Lower lobe of right lung (tissue), 2 donors: Measurements from ENCODE around the gene MARVELD3. TPM values are rescaled to one million over a fixed set of nuclear protein-coding genes. Genes with fewer than 3 reads are reported as not detected.

Experiments used
- ATAC-seq, 2 donors: fragments of 200-7000 bp; cut with Tn5 transposase; one replicate each; pipeline ENCODE4 v1.9.1; 2020 to 2022; ENCODE audit warnings: mild to moderate bottlenecking in 2 of 2, moderate library complexity in 2 of 2
- DNase-seq: peaks from one replicate; pipeline ENCODE4 v3.0.0-alpha.2; 2020
- H3K27ac ChIP-seq: fragments of 200-600 bp; one replicate; pipeline ENCODE4 v1.8.0; 2022
- H3K27me3 ChIP-seq: fragments of 200-600 bp; one replicate; pipeline ENCODE4 v1.8.0; 2022; ENCODE audit warnings: low read depth
- H3K36me3 ChIP-seq: fragments of 200-600 bp; one replicate; pipeline ENCODE4 v1.8.0; 2022; ENCODE audit warnings: mild to moderate bottlenecking
- H3K4me1 ChIP-seq: fragments of 200-600 bp; one replicate; pipeline ENCODE4 v1.8.0; 2022
- H3K4me3 ChIP-seq: fragments of 200-600 bp; one replicate; pipeline ENCODE4 v1.8.0; 2022; ENCODE audit warnings: mild to moderate bottlenecking
- H3K9me3 ChIP-seq: fragments of 200-600 bp; one replicate; pipeline ENCODE4 v1.8.0; 2022
- intact Hi-C: fragments of 100-400 bp; cut with DNase I; formaldehyde crosslinking; loops from one replicate; pipeline ENCODE4 v1.11.0; 2022
- total RNA-seq: library from RNA; stranded (reverse); fragmentation: NEBNext Ultra II Directional; extraction: Animal tissue kit (Norgen Biotek cat#: 25700); gene quantifications from one replicate; pipeline ENCODE4 v1.2.1, GENCODE V29; 2021
- TF ChIP-seq, protein P1 (sequence below): fragments of 200-600 bp; IDR thresholded peaks from one replicate; pipeline ENCODE4 v1.8.0; 2022; ENCODE audit warnings: antibody characterized with exemption, mild to moderate bottlenecking
- donor health status: DM: no; HTN: yes; CAD: no; lungs with severe emphysema.

Gene MARVELD3
- total RNA-seq, 1 donor from 2014 or later, result 6.7 TPM

DNA sequence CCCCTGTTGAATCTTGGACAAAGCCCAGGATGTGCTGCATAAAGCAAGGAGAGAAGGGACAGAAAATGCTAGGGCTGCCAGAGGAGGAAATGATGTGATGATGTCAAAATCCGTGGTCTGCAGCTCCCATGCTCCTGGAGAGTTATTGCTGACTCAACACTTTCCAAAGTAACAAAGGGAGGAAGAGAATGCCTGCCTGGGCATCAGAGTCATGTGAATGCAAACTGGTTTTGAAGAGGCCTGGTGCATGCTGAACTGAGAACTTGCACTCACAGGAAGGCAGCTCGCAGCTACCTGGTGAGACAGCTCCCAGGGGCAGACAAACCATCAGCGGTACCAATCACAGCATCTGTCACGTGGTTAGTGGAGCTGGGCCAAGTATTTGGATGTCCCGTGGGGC, 2.8 kb downstream of the MARVELD3 start:
- no peak overlapping the region for H3K27ac ChIP-seq
- peaks cover 29% of the 10 kb centered on the region for H3K27me3 ChIP-seq
- no peak for ATAC-seq
- peaks cover 8% of the 10 kb centered on the region for H3K4me1 ChIP-seq
- H3K36me3 ChIP-seq, result no peaks in the 10 kb centered on the region
- TF ChIP-seq, protein P1, sequence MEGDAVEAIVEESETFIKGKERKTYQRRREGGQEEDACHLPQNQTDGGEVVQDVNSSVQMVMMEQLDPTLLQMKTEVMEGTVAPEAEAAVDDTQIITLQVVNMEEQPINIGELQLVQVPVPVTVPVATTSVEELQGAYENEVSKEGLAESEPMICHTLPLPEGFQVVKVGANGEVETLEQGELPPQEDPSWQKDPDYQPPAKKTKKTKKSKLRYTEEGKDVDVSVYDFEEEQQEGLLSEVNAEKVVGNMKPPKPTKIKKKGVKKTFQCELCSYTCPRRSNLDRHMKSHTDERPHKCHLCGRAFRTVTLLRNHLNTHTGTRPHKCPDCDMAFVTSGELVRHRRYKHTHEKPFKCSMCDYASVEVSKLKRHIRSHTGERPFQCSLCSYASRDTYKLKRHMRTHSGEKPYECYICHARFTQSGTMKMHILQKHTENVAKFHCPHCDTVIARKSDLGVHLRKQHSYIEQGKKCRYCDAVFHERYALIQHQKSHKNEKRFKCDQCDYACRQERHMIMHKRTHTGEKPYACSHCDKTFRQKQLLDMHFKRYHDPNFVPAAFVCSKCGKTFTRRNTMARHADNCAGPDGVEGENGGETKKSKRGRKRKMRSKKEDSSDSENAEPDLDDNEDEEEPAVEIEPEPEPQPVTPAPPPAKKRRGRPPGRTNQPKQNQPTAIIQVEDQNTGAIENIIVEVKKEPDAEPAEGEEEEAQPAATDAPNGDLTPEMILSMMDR, result no peak
- no peaks in the 10 kb centered on the region for H3K9me3 ChIP-seq
- DNase-seq, result no peak
- H3K4me3 ChIP-seq, result no peak overlapping the region
- intact Hi-C loops, result no loop called here

GRCh38 chr16:71629278-71630016, 3.5 kb downstream of the MARVELD3 start:
- H3K27me3 ChIP-seq, result peaks cover 29% of the 10 kb centered on the region
- H3K9me3 ChIP-seq, result no peaks in the 10 kb centered on the region
- H3K4me1 ChIP-seq, result peaks cover 8% of the 10 kb centered on the region
- ATAC-seq (no peak), DNase-seq (no peak)
- H3K36me3 ChIP-seq, result no peaks in the 10 kb centered on the region
- intact Hi-C loops, result no loop called here
- no peak overlapping the region for H3K4me3 ChIP-seq
- no peak overlapping the region for H3K27ac ChIP-seq
- TF ChIP-seq, protein P1, result no peak

DNA sequence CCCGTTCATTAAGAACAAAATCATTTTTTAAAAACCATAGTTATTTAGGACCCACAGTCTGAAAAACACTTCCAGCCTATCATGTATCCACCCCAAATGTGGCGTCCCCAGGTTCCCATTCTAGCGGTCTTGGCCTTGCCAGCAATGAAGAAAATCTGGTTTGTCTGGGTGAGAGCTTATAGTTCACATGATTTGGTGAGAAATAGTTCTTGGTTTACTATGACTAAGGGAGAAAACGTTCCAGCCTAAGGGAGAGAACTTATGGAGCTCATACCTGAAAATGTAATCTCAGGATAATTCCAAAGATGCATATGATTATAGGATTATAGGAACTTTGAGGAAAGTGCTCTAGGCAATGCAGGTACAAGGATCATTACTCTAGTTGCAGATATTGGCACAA, 4.8 kb downstream of the MARVELD3 start:
- Histone ChIP-seq H3K36me3 (no peaks in the 10 kb centered on the region), H3K27me3 (peaks cover 22% of the 10 kb centered on the region), H3K4me1 (peaks cover 8% of the 10 kb centered on the region), H3K9me3 (no peaks in the 10 kb centered on the region), H3K27ac (no peak overlapping the region), H3K4me3 (no peak overlapping the region)
- ATAC-seq (no peak), DNase-seq (no peak)
- intact Hi-C loops, result no loop called here
- TF ChIP-seq, protein P1, result no peak

- no peak for DNase-seq
Measured at GRCh38 chr16:71631776-71632175, 5.8 kb downstream of the MARVELD3 start.

DNA sequence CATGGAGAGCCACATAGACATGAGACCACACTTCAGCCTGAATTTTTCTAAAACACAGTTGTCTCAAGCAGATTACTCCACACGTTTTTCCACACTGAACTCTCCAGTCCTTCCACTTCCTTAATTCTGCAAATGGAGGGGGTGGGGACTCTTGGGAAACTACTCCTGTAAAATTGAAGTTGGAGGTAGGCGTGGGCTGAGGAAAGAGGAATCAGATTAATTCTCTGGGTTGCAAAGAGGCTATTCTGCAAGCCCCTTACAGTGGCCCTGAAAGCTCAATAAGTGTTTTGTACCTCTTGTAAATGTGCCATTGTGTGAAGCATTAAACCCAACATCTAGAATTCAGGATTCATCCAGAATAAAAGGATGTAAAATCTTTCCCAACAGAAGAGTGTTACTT, 9.6 kb downstream of the MARVELD3 start:
- H3K27ac ChIP-seq, result no peak overlapping the region
- H3K4me1 ChIP-seq, result no peaks in the 10 kb centered on the region
- peak; percentile 37 to 56 for ATAC-seq
- no peak for DNase-seq
- intact Hi-C loops, result no loop called here
- TF ChIP-seq, protein P1, result no peak
- no peaks in the 10 kb centered on the region for H3K27me3 ChIP-seq
- no peaks in the 10 kb centered on the region for H3K9me3 ChIP-seq
- no peak overlapping the region for H3K4me3 ChIP-seq
- no peaks in the 10 kb centered on the region for H3K36me3 ChIP-seq

More at GRCh38 chr16:71631776-71632175, 5.8 kb downstream of the MARVELD3 start:
- Histone ChIP-seq H3K36me3 (no peaks in the 10 kb centered on the region), H3K4me1 (peaks cover 2% of the 10 kb centered on the region), H3K4me3 (no peak overlapping the region), H3K27me3 (peaks cover 13% of the 10 kb centered on the region), H3K27ac (no peak overlapping the region), H3K9me3 (no peaks in the 10 kb centered on the region)
- TF ChIP-seq, protein P1, result no peak
- intact Hi-C loops, result no loop called here
- no peak for ATAC-seq
